Astrocyte of the cerebellum (primary cell): Measurements from ENCODE around the gene PPFIA3.

ENCODE experiments used
- DNase-seq: peaks from one replicate; pipeline ENCODE4 v3.0.0-alpha.2; 2011; ENCODE audit warnings: low read depth
- H3K4me3 ChIP-seq: 2 replicates; pipeline ENCODE4 v1.5.1; 2011; ENCODE audit warnings: mild to moderate bottlenecking, low read depth, low read length, moderate library complexity
- CTCF ChIP-seq: IDR thresholded peaks from 2 replicates; pipeline ENCODE4 v1.5.1; 2012; ENCODE audit warnings: low read length, low read depth, moderate library complexity, mild to moderate bottlenecking; ENCODE audit errors: missing control alignments
- in situ Hi-C: cut with HindIII; loops from 2 replicates; pipeline ENCODE4 v1.10.0; 2017; ENCODE audit warnings: low sequenced_read_pairs

The PPFIA3 gene

GRCh38 chr19:49081273-49081672 lies 38.1 kb upstream of the PPFIA3 start:
- TF ChIP-seq CTCF: no peak
- in situ Hi-C loops: no loop called here
- DNase-seq: no peak
- H3K4me3 ChIP-seq: no peak overlapping the region

DNA sequence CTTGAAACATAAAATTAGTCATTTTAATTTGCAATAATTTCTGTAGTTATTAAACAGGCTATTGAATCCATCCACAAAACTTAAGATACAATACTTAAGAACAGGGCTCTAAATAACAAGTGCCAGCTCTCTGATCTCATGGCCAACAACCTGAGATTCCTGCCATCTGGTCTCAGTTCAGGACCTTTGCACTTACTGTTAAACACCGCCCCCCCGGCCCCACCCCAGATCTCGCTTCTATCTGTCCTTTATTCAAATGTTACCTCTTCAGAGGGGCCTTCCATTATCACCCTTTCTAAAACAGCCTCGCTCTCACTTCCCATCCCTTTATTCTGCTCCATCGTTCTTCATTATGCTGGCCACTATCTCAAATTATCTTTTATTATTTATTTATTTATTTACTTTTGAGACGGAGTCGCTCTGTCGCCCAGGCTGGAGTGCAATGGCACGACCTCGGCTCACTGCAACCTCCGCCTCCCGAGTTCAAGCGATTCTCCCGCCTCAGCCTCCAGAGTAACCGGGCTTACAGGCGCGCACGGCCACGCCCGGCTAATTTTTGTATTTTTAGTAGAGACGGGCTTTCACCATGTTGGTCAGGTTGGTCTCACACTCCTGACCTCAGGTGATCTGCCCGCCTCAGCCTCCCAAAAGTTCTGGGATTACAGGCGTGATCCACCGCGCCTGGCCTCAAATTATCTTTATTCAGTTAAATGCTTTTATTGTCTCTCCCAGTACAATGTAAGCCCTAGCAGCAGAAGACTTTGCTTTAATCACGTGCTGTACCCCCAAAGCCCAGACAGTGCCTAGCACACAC lies 34.9 kb upstream of the PPFIA3 start:
- in situ Hi-C loops: no loop called here
- H3K4me3 ChIP-seq: peak overlapping the region; percentile 99
- TF ChIP-seq CTCF: no peak
- DNase-seq: no peak

DNA sequence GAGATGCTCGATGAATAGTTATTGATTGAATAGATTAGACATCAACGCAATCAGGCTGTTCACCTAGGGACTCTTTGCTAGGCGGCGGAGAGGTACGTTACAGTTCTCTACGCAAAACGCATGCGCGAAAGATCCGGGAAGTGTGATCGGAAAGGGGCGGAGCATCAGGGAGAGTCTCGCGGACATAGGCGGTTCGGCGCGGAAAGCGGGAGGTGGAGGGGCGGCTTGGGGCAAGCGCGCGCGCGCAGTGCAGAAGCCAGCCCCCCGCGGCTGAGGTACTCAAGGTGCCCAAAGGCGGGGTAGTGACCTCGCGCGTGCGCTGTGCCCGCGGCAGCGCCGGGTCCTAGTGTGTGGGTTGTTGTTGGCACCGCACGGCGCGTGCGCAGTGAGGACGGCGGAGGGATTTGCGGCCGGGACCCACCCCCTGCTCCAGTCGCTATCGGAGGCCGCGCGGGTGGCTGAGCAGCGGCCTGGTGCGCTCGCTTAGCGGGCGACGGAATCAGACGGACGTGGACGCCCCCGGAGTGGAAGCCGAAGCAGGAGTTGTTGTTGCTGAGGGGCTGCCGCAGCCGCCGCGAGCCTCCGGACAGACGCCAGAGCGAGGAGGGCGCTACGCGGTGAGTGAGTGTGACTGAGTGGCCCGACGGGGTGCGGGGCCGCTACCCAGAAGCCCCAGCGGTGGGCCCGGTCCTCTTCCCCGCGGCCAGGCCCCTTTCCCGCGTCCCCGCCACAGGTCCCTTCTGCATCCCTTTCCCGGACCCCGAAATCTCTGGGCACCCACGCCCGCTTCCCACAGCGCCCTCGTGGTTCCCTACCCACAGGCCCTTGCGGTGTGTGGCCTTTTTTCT lies 34.1 kb upstream of the PPFIA3 start, which contains the start of gene SNRNP70:
Gene SNRNP70 (plus strand): TSS at position 432 of the 848 bp plus-strand sequence. CDS start 964 bp downstream, outside the sequence.
- peak within 1 kb of the TSS; percentile 99 for H3K4me3 ChIP-seq
- peak; percentile 98 for DNase-seq
- no peak for TF ChIP-seq CTCF
- in situ Hi-C loops: no loop called here

GRCh38 chr19:49085868-49086232 lies 33.5 kb upstream of the PPFIA3 start:
- peak overlapping the region; percentile 99 for H3K4me3 ChIP-seq
- TF ChIP-seq CTCF: no peak
- in situ Hi-C loops: no loop called here
- DNase-seq: no peak

DNA sequence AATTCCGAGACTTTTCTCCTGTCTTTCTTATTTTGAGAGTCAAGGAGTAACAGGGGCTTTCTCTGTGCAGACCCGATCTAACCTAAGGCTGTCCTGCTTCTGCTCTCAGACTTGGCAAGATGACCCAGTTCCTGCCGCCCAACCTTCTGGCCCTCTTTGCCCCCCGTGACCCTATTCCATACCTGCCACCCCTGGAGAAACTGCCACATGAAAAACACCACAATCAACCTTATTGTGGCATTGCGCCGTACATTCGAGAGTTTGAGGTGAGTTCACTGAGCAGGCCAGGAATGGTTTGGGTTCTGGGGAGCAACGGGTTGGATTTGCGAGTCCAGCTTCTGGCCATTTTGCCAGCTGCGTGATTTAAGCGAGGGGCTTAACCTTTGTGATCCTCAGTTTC lies 33.0 kb upstream of the PPFIA3 start:
- DNase-seq: no peak
- peak overlapping the region; percentile 99 for H3K4me3 ChIP-seq
- TF ChIP-seq CTCF: no peak
- in situ Hi-C loops: no loop called here

- H3K4me3 ChIP-seq: no peak overlapping the region
- TF ChIP-seq CTCF: no peak
- DNase-seq: no peak
- in situ Hi-C loops: no loop called here
These were observed 27.8 kb upstream of the PPFIA3 start for GRCh38 chr19:49091391-49092038.
